ENCODE measurements around the gene RBFOX2. TPM values are rescaled to one million over a fixed set of nuclear protein-coding genes. Genes with fewer than 3 reads are reported as not detected.

Gene RBFOX2
- total and polyA plus RNA-seq, 2 donors (not counting 1 experiment from before 2014, with no cell fraction given): not detected

DNA sequence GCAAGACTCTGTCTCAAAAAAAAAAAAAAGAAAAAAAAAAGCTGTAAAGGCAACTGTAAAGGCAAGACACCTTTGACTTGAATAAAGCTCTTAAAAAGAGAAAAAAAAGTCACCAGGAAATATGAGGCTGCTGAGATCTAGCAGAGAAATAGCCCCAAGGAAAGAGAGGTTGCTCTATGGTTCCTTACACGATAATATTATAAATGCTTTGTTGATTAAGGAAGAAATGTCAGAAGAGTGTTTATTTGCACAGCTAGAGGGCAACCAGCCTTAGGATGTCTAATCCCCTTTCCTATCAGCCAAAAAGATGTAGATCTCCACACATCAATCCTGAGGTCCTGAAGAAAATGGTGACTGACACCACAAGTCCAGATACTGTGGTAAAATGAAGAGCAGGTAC is 32.0 kb downstream of the RBFOX2 start:
- ATAC-seq (ENCODE audit: low read depth): no peak
- Histone ChIP-seq H3K4me2 (replicated peaks; ENCODE audit: low read depth, low read length, poor library complexity, severe bottlenecking) (no peak overlapping the region), H4K20me1 (ENCODE audit: control insufficient read depth, insufficient read depth, low read length, poor library complexity, severe bottlenecking) (no peaks in the 10 kb centered on the region), H3K9ac (ENCODE audit: low read length) (no peak overlapping the region), H3K27me3 (replicated peaks in 1 of 4; ENCODE audit: control extremely low read depth in 1 of 4, control insufficient read depth in 3 of 4, insufficient read depth in 4 of 4, low read length in 3 of 4) (peaks cover 0 to 9% (median 2%) of the 10 kb centered on the region in 4 experiments), H3K36me3 (replicated peaks in 1 of 2; ENCODE audit: control extremely low read depth in 1 of 2, control insufficient read depth in 1 of 2, extremely low read depth in 1 of 2, insufficient read depth in 2 of 2, low read length in 1 of 2) (no peaks in the 10 kb centered on the region), H3K4me3 (ENCODE audit: control extremely low read depth in 1 of 5, extremely low read depth in 1 of 5, insufficient read depth in 1 of 5, low read depth in 2 of 5, low read length in 4 of 5) (no peak overlapping the region), H3K79me2 (ENCODE audit: control insufficient read depth, insufficient read depth, low read length) (no peaks in the 10 kb centered on the region), H3K4me1 (ENCODE audit: control insufficient read depth in 2 of 2, insufficient read depth in 2 of 2, low read length in 2 of 2) (no peaks in the 10 kb centered on the region), H3K9me3 (ENCODE audit: control extremely low read depth in 1 of 3, control insufficient read depth in 2 of 3, insufficient read depth in 1 of 3, low read length in 2 of 3) (peaks cover 0 to 2% (median 0%) of the 10 kb centered on the region in 3 donors), H3K27ac (ENCODE audit: low read length in 2 of 2) (no peak overlapping the region), H2AFZ (ENCODE audit: insufficient read depth, low read depth, low read length, poor library complexity, severe bottlenecking) (no peak overlapping the region)
- Mint-ChIP-seq H3K27ac (no peak overlapping the region), H3K4me1 (no peaks in the 10 kb centered on the region), H3K9me3 (ENCODE audit: insufficient read depth) (no peaks in the 10 kb centered on the region), H3K27me3 (peaks cover 41% of the 10 kb centered on the region), H3K4me3 (no peak overlapping the region)
- ChIA-PET CTCF (no interaction called here), POLR2A (no interaction called here)
- TF ChIP-seq EZH2 (IDR thresholded peaks at IDR 0.05; ENCODE audit: borderline replicate concordance, insufficient read depth, low read depth, low read length, poor library complexity, severe bottlenecking): no peak
- 100% methylated on average over 1 of the region's 1 CpG for WGBS (ENCODE audit: insufficient coverage)
- intact Hi-C loops (cut with micrococcal nuclease): no loop called here
- DNase-seq: no peak

DNA sequence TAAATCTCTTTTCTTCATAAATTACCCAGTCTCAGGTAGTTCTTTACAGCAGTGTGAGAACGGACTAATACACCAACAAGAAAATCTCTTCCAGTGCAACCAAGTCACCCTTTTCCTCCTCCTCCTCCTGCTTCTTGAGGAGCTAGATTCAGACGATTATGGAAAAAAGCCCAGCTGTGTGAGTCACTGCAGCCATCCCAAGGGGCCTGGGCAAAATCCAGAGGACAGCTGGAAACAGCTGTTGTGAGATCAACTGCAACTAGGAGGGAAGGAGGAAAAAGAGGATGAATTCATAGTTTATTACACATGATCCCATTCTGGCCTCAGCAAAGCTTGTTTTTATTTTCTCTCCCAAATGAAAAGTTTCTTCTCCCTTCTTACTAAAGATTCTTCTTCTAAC is 32.9 kb downstream of the RBFOX2 start:
- CTCF ChIA-PET: no interaction called here
- no peaks in the 10 kb centered on the region for H3K79me2 ChIP-seq (ENCODE audit: control insufficient read depth, insufficient read depth, low read length)
- no CpG with 5 or more reads among the region's 2 CpGs for WGBS (ENCODE audit: insufficient coverage)

More for the DNA sequence above, 32.9 kb downstream of the RBFOX2 start:
- Histone ChIP-seq H3K36me3 (replicated peaks in 1 of 2; ENCODE audit: control extremely low read depth in 1 of 2, control insufficient read depth in 1 of 2, extremely low read depth in 1 of 2, insufficient read depth in 2 of 2, low read length in 1 of 2) (no peaks in the 10 kb centered on the region), H3K27me3 (replicated peaks in 1 of 4; ENCODE audit: control extremely low read depth in 1 of 4, control insufficient read depth in 3 of 4, insufficient read depth in 4 of 4, low read length in 3 of 4) (peaks cover 0 to 12% (median 2%) of the 10 kb centered on the region in 4 experiments), H3K9ac (ENCODE audit: low read length) (no peak overlapping the region), H4K20me1 (ENCODE audit: control insufficient read depth, insufficient read depth, low read length, poor library complexity, severe bottlenecking) (no peaks in the 10 kb centered on the region), H3K9me3 (ENCODE audit: control extremely low read depth in 1 of 3, control insufficient read depth in 2 of 3, insufficient read depth in 1 of 3, low read length in 2 of 3) (peaks cover 0 to 2% (median 0%) of the 10 kb centered on the region in 3 donors), H3K4me3 (ENCODE audit: control extremely low read depth in 1 of 5, extremely low read depth in 1 of 5, insufficient read depth in 1 of 5, low read depth in 2 of 5, low read length in 4 of 5) (no peak overlapping the region), H3K4me2 (replicated peaks; ENCODE audit: low read depth, low read length, poor library complexity, severe bottlenecking) (no peak overlapping the region), H2AFZ (ENCODE audit: insufficient read depth, low read depth, low read length, poor library complexity, severe bottlenecking) (no peak overlapping the region), H3K27ac (ENCODE audit: low read length in 2 of 2) (no peak overlapping the region), H3K4me1 (ENCODE audit: control insufficient read depth in 2 of 2, insufficient read depth in 2 of 2, low read length in 2 of 2) (no peaks in the 10 kb centered on the region)
- Mint-ChIP-seq H3K27me3 (peaks cover 40% of the 10 kb centered on the region), H3K4me1 (no peaks in the 10 kb centered on the region), H3K4me3 (no peak overlapping the region), H3K27ac (no peak overlapping the region), H3K9me3 (ENCODE audit: insufficient read depth) (no peaks in the 10 kb centered on the region)
- DNase-seq (no peak), ATAC-seq (ENCODE audit: low read depth) (no peak)
- intact Hi-C loops (cut with micrococcal nuclease): no loop called here
- TF ChIP-seq EZH2 (IDR thresholded peaks at IDR 0.05; ENCODE audit: borderline replicate concordance, insufficient read depth, low read depth, low read length, poor library complexity, severe bottlenecking): no peak
- TF ChIP-seq CTCF (IDR thresholded peaks at IDR 0.05): no peak
- POLR2A ChIA-PET: no interaction called here

All from B cell (primary cell).